Parathyroid adenoma (tissue), 2 donors: ENCODE data around the gene SIGMAR1.

ENCODE experiments used
- H2AFZ ChIP-seq: fragments of 300-600 bp; sonication (generic); one replicate; pipeline ENCODE4 v1.7.0; 2017; ENCODE audit warnings: antibody characterized with exemption, mild to moderate bottlenecking
- H3K27ac ChIP-seq: fragments of 300-600 bp; sonication (generic); one replicate; pipeline ENCODE4 v1.7.0; 2017
- H3K27me3 ChIP-seq: fragments of 300-600 bp; sonication (generic); one replicate; pipeline ENCODE4 v1.7.0; 2017; ENCODE audit warnings: low read length; ENCODE audit not compliant: control insufficient read depth, insufficient read depth
- H3K36me3 ChIP-seq: fragments of 300-600 bp; sonication (generic); one replicate; pipeline ENCODE4 v1.7.0; 2017; ENCODE audit warnings: low read length; ENCODE audit not compliant: control insufficient read depth, insufficient read depth
- H3K4me1 ChIP-seq: fragments of 300-600 bp; sonication (generic); one replicate; pipeline ENCODE4 v1.7.0; 2017; ENCODE audit warnings: control low read depth
- H3K4me2 ChIP-seq: fragments of 300-600 bp; sonication (generic); one replicate; pipeline ENCODE4 v1.7.0; 2017; ENCODE audit warnings: low read length
- H3K4me3 ChIP-seq: fragments of 300-600 bp; sonication (generic); one replicate; pipeline ENCODE4 v1.7.0; 2017; ENCODE audit warnings: low read depth, low read length
- H3K79me2 ChIP-seq: fragments of 300-600 bp; sonication (generic); one replicate; pipeline ENCODE4 v1.7.0; 2017; ENCODE audit warnings: control low read depth
- H3K9ac ChIP-seq: fragments of 300-600 bp; sonication (generic); one replicate; pipeline ENCODE4 v1.7.0; 2017; ENCODE audit warnings: mild to moderate bottlenecking
- H3K9me3 ChIP-seq: fragments of 300-600 bp; sonication (generic); one replicate; pipeline ENCODE4 v1.7.0; 2017; ENCODE audit warnings: low read length; ENCODE audit not compliant: control insufficient read depth
- CTCF ChIP-seq: fragments of 300-600 bp; sonication (generic); IDR thresholded peaks from one replicate; pipeline ENCODE4 v1.7.0; 2017; ENCODE audit warnings: antibody characterized with exemption, mild to moderate bottlenecking
- donor health status: primary hyperparathyroidism.

Gene SIGMAR1

GRCh38 chr9:34652602-34653000 lies 15.0 kb upstream of the SIGMAR1 start:
- H3K4me1 ChIP-seq = peaks cover 10% of the 10 kb centered on the region
- peak overlapping the region; percentile 62 for H3K4me2 ChIP-seq
- H3K27me3 ChIP-seq = no peaks in the 10 kb centered on the region
- peak overlapping the region; percentile 48 for H3K4me3 ChIP-seq
- H3K9me3 ChIP-seq = no peaks in the 10 kb centered on the region
- H3K36me3 ChIP-seq = no peaks in the 10 kb centered on the region
- H3K27ac ChIP-seq = peak overlapping the region; percentile 64
- H3K9ac ChIP-seq = no peak overlapping the region
- no peak for TF ChIP-seq CTCF
- peaks cover 3% of the 10 kb centered on the region for H3K79me2 ChIP-seq
- peak overlapping the region; percentile 65 for H2AFZ ChIP-seq

GRCh38 chr9:34651876-34652601 lies 14.5 kb upstream of the SIGMAR1 start, which contains the start of gene IL11RA:
Gene IL11RA (plus strand): TSS chr9:34652185. CDS start chr9:34655218, 3,033 bp downstream.
- H3K9ac ChIP-seq = no peak within 1 kb of the TSS
- peak within 1 kb of the TSS; percentile 65 for H2AFZ ChIP-seq
- peaks cover 10% of the 10 kb centered on the region for H3K4me1 ChIP-seq

GRCh38 chr9:34651321-34651720 lies 13.7 kb upstream of the SIGMAR1 start:
- TF ChIP-seq CTCF = no peak
- Histone ChIP-seq H3K36me3 (no peaks in the 10 kb centered on the region), H3K27me3 (no peaks in the 10 kb centered on the region), H2AFZ (peak overlapping the region; percentile 59), H3K27ac (peak overlapping the region; percentile 64), H3K4me1 (peaks cover 10% of the 10 kb centered on the region), H3K9me3 (no peaks in the 10 kb centered on the region), H3K4me2 (peak overlapping the region; percentile 62), H3K9ac (no peak overlapping the region), H3K4me3 (peak overlapping the region; percentile 48), H3K79me2 (peaks cover 3% of the 10 kb centered on the region)

More at GRCh38 chr9:34651876-34652601, 14.5 kb upstream of the SIGMAR1 start, which contains the start of gene IL11RA:
- Histone ChIP-seq H3K4me2 (peak within 1 kb of the TSS; percentile 62), H3K36me3 (no peaks in the 10 kb centered on the region), H3K27me3 (no peaks in the 10 kb centered on the region), H3K79me2 (peaks cover 3% of the 10 kb centered on the region), H3K9me3 (no peaks in the 10 kb centered on the region), H3K4me3 (peak within 1 kb of the TSS; percentile 48), H3K27ac (peak within 1 kb of the TSS; percentile 64)
- TF ChIP-seq CTCF = no peak

GRCh38 chr9:34650816-34651215 lies 13.2 kb upstream of the SIGMAR1 start:
- Histone ChIP-seq H3K36me3 (no peaks in the 10 kb centered on the region), H3K9ac (no peak overlapping the region), H3K9me3 (no peaks in the 10 kb centered on the region), H3K4me2 (no peak overlapping the region), H3K4me1 (peaks cover 14% of the 10 kb centered on the region), H3K4me3 (no peak overlapping the region), H3K27me3 (no peaks in the 10 kb centered on the region), H3K79me2 (peaks cover 3% of the 10 kb centered on the region), H3K27ac (peak overlapping the region; percentile 64), H2AFZ (no peak overlapping the region)
- no peak for TF ChIP-seq CTCF

GRCh38 chr9:34648673-34649072 lies 11.1 kb upstream of the SIGMAR1 start:
- no peak for TF ChIP-seq CTCF
- Histone ChIP-seq H3K9ac (no peak overlapping the region), H3K4me2 (no peak overlapping the region), H3K4me1 (peaks cover 9% of the 10 kb centered on the region), H3K4me3 (no peak overlapping the region), H3K36me3 (no peaks in the 10 kb centered on the region), H3K27me3 (no peaks in the 10 kb centered on the region), H2AFZ (no peak overlapping the region), H3K79me2 (peaks cover 3% of the 10 kb centered on the region), H3K27ac (no peak overlapping the region), H3K9me3 (no peaks in the 10 kb centered on the region)
